ENCODE measurements around the gene CNPY2.

DNA sequence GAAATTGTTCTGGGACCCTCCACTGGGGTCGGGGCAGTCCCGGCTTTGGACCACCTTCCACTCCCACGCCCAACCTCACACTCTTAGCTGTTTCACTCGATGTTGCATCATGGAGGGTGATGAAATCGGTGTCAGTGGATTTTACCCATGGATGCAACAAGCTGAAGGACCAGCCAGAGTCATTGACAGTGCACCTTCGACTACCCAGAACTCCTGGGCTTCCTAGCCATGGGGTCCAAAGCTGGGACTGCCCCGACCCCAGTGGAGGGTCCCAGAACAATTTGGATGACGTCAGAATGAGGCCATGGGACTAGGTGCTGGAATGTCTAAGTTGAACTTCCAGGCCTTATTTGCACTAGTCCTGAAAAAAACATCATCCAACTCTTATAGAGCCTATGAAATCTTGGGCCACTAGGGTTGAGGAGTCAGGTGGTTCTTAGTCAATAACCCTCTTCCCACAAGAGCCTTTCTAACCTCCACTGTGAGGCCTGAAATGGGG, 22.0 kb upstream of the CNPY2 start:
- TF ChIP-seq, protein P1, sequence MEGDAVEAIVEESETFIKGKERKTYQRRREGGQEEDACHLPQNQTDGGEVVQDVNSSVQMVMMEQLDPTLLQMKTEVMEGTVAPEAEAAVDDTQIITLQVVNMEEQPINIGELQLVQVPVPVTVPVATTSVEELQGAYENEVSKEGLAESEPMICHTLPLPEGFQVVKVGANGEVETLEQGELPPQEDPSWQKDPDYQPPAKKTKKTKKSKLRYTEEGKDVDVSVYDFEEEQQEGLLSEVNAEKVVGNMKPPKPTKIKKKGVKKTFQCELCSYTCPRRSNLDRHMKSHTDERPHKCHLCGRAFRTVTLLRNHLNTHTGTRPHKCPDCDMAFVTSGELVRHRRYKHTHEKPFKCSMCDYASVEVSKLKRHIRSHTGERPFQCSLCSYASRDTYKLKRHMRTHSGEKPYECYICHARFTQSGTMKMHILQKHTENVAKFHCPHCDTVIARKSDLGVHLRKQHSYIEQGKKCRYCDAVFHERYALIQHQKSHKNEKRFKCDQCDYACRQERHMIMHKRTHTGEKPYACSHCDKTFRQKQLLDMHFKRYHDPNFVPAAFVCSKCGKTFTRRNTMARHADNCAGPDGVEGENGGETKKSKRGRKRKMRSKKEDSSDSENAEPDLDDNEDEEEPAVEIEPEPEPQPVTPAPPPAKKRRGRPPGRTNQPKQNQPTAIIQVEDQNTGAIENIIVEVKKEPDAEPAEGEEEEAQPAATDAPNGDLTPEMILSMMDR (IDR thresholded peaks at IDR 0.05) = no peak
- TF ChIP-seq, protein P2, sequence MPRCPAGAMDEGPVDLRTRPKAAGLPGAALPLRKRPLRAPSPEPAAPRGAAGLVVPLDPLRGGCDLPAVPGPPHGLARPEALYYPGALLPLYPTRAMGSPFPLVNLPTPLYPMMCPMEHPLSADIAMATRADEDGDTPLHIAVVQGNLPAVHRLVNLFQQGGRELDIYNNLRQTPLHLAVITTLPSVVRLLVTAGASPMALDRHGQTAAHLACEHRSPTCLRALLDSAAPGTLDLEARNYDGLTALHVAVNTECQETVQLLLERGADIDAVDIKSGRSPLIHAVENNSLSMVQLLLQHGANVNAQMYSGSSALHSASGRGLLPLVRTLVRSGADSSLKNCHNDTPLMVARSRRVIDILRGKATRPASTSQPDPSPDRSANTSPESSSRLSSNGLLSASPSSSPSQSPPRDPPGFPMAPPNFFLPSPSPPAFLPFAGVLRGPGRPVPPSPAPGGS (IDR thresholded peaks at IDR 0.05) = no peak
- TF ChIP-seq EP300 (IDR thresholded peaks at IDR 0.05) (no peak), POLR2AphosphoS2 (conservative IDR thresholded peaks at IDR 0.05; ENCODE audit: low read length) (no peak), POLR2A (IDR thresholded peaks at IDR 0.05; ENCODE audit: low read length) (no peak), FOSL2 (IDR thresholded peaks at IDR 0.05) (no peak), FOSL2 (CRISPR knock-in tag; IDR thresholded peaks at IDR 0.05) (no peak), PHF8 (IDR thresholded peaks at IDR 0.05; ENCODE audit: borderline replicate concordance, low read depth) (no peak), RNF2 (IDR thresholded peaks at IDR 0.05; ENCODE audit: borderline replicate concordance, low read depth) (no peak), HOXB13 (CRISPR knock-in tag; IDR thresholded peaks at IDR 0.05; ENCODE audit: low read depth) (no peak)
- TF ChIP-seq, protein P3, sequence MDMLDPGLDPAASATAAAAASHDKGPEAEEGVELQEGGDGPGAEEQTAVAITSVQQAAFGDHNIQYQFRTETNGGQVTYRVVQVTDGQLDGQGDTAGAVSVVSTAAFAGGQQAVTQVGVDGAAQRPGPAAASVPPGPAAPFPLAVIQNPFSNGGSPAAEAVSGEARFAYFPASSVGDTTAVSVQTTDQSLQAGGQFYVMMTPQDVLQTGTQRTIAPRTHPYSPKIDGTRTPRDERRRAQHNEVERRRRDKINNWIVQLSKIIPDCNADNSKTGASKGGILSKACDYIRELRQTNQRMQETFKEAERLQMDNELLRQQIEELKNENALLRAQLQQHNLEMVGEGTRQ (IDR thresholded peaks at IDR 0.05) = no peak
- TF ChIP-seq, protein P4, sequence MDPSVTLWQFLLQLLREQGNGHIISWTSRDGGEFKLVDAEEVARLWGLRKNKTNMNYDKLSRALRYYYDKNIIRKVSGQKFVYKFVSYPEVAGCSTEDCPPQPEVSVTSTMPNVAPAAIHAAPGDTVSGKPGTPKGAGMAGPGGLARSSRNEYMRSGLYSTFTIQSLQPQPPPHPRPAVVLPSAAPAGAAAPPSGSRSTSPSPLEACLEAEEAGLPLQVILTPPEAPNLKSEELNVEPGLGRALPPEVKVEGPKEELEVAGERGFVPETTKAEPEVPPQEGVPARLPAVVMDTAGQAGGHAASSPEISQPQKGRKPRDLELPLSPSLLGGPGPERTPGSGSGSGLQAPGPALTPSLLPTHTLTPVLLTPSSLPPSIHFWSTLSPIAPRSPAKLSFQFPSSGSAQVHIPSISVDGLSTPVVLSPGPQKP (IDR thresholded peaks at IDR 0.05; ENCODE audit: low read depth, low read length) = no peak
- TF ChIP-seq, protein P5, sequence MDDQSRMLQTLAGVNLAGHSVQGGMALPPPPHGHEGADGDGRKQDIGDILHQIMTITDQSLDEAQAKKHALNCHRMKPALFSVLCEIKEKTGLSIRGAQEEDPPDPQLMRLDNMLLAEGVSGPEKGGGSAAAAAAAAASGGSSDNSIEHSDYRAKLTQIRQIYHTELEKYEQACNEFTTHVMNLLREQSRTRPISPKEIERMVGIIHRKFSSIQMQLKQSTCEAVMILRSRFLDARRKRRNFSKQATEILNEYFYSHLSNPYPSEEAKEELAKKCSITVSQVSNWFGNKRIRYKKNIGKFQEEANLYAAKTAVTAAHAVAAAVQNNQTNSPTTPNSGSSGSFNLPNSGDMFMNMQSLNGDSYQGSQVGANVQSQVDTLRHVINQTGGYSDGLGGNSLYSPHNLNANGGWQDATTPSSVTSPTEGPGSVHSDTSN (IDR thresholded peaks at IDR 0.05) = no peak

All from A549 (cell line).